Stimulated activated CD4-positive, alpha-beta T cell treated with anti-CD3 and anti-CD28 coated beads, TNF-alpha, amount 100 ng/mL, for 1 hour (primary cell): Measurements from ENCODE around the gene BRWD1.
A peak's percentile ranks its signal among the peaks of the same experiment; 100 is the strongest.

Experiments
- DNase-seq, 3 donors: peaks; one replicate each; pipeline ENCODE4 v3.0.0-alpha.2; 2020; ENCODE audit warnings: low read depth in 3 of 3, low spot score in 1 of 3

BRWD1 gene

DNA sequence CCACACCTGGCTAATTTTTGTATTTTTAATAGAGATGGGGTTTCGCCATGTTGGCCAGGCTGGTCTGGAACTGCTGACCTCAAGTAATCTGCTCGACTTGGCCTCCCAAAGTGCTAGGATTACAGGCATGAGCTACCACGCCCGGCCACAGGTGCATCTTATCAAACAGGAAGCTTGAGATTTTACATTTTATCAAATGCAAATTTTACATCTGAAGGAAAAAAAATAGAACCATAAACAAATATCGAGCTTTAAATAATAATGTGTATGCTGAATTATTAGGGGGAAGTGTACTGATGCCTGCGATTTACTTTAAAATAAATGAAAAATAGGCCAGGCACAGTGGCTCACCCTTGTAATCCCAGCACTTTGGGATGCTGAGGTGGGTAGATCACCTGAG is 16.6 kb upstream of the BRWD1 start:
- DNase-seq = no peak

GRCh38 chr21:39327727-39328126 is 14.3 kb upstream of the BRWD1 start:
- no peak for DNase-seq

DNA sequence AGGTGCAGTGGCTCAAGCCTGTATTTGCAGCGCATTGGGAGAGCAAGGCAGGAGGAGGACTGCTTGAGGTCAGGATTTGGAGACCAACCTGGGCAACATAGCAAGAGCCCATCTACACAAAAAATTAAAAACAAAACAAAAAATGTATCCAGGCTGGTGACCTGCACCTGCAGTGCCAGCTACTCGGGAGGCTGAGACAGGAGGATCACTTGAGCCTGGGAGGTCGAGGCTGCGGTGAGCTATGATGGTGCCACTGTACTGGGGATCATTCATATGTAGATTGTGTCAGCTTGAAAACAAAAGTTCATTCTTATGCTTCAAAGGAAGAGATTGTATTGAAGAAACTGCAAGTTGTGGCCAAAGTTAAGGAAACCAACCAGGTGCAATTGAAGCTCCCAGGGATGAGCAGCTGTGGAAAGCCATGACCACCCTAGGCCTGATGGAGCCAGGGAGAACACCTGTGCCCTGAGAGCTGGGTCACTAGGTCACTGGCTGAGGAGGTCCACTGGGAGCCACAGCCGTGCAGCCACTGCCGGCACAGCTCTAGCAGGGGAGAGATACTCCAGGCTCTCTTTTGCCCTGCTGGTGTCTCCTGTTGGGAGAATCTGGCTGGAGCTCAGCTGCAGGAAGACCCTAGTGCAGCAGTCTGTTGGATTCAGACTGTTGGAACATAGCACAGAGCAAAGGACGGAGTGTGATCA is 13.3 kb upstream of the BRWD1 start:
- no peak for DNase-seq

DNA sequence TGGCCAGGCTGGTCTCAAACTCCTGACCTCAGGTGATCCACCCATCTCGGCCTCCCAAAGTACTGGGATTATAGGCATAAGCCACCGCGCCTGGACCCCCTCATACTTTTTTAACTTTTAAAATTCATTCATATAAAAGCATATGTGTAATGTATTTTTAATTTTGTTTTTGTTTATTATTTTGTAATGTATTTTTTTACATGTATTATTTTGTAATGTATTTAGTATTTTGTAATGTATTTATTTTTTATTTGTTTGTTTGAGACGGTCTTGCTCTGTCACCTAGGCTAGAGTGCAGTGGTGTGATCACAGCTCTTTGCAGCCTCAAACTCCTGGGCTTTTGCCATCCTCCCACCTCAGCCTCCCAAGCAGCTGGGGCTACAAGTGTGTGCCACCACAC is 12.0 kb upstream of the BRWD1 start:
- DNase-seq = no peak

GRCh38 chr21:39321424-39321823 is 8.0 kb upstream of the BRWD1 start:
- no peak for DNase-seq

GRCh38 chr21:39319814-39320332 is 6.4 kb upstream of the BRWD1 start:
- DNase-seq = no peak

DNA sequence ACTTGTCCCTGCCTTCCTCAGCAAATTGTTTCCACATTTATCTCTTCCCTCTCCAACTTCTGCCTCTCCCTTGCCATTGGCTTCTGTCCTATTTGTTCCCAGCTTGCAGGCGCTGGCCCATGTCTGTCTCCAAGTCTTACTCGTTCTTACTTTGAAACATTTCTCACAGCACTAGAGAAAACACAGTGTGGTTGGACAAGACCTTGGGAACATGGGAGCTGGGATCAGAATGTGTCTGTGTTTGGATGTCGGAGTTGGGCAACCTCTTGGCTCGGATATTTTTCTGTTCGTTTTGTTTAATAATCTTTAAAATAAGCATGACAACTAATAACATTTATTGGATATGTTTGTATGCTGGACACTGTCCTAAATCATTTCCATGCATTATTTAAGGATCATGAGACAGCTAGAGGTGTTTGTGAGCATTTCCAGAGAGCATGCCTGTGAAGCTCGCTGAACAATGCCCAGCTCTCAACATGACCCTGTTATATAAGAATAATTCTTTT is 5.9 kb upstream of the BRWD1 start:
- no peak for DNase-seq

DNA sequence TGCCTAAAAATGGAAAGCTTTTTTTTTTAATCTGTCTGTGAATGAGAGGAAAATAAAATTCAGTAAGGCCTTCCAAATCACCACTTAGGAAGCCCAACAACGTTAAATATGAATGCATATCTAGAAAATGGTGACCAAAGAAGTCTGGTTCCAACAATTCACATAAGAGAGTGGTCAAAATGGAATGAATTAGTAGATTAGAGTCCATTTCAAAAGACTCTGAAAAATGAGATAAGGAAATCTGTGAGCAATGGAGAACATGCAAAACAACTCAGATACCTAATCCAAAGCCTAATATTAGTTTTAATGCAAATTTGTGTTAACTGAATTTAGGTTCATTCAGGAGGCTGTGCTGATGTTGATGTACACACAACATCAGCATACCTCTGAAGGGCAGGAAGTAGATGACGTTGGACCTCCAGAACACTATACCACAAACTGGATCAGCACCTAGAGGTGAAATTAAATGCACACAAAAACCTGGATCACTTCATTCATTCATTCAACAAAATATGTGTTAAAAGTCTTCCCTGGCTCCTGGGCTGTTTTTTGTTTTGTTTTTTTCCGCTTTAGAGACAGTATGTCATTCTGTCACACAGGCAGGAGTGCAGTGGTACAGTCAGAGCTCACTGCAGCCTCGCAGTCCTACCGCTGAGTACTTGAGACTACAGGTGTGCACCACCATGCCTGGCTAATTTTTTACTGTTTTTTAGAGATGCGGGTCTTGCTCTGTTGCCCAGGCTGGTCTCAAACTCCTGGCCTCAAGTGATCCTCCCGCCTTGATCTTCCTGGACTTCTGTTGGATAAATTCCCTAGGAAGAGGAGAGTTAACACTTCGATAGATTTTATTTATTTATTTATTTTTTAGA is 4.9 kb upstream of the BRWD1 start:
- DNase-seq = no peak

DNA sequence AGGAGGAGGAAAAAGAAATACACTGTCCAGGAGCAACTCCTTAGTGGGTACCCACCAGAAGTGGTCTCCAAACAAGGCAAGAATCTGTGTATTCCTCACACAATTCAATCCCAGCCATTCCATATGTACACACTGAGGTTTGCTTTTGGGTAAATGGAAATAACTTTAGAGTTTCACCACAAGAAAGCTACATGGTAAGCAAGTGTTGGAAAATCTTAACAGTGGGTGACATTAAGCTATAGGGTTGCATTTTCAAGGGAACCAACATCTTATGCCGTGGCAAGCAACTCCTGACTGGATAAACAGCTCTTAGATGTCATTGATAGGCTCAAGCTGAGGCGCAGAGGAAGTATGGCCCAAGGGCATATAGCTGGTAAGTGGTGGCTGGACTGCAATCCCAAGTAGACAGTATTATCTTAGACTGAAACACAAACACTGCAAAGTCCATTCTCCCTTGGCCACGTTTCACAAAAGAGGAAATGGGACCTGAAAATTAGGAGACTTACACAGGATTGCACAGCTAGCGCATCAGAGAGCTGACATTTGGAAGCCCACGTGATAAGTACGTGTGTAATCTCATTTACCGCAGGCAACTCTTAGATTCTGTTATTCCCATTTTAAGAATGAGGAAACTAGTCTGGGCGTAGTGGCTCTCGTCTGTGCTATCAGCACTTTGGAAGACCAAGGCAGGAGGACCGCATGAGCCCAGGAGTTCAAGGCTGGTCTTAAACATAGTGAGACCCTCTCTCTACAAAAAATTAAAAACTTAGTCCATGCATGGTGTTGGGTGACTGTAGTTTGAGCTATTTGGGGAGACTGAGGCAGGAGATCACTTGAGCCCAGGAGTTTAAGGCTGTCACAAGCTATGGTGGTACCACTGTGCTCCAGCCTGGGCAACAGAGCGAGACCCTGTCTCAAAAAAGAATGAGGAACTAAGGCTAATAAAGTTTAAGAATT is 4.0 kb upstream of the BRWD1 start:
- DNase-seq = no peak

- DNase-seq = no peak
These were observed 3.3 kb upstream of the BRWD1 start for GRCh38 chr21:39316729-39317128.

DNA sequence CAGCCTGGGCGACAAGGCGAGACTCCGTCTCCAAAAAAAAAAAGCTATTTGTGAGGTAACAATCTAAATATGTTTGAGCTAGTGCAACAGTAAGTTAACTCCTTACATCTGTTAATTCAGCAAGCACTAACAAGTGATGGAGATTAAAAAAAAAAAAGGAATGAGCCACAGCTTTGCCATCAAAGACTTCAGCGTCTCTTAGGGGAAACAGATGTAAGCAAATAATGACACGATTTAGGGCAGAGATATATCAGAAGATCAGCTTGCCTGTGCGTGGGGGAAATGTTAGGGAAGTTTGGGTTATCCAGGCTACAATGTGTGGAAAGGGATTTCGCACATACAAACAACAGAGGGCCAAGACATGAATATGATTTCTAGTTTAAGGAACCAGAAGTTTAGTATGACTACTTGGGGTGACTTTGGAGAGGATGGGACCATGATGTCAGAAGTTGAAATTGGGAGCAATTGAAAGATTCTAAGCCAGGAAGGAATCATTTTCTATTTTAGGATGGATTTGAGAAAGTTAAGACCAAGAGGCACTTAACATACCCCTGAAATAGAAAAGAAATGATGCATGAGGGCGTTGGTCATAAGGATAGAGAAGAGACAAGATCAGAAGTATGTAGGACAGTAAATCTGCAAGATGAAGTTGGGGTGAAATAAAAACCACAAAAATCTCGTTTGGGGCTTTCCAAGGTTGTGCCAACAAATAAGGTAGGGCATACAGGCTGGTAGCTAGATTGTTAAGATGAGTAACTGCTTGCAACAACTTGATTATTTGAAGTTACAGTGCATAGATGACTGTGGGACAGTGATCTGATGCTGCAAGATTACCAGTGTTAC is 2.4 kb upstream of the BRWD1 start:
- no peak for DNase-seq

DNA sequence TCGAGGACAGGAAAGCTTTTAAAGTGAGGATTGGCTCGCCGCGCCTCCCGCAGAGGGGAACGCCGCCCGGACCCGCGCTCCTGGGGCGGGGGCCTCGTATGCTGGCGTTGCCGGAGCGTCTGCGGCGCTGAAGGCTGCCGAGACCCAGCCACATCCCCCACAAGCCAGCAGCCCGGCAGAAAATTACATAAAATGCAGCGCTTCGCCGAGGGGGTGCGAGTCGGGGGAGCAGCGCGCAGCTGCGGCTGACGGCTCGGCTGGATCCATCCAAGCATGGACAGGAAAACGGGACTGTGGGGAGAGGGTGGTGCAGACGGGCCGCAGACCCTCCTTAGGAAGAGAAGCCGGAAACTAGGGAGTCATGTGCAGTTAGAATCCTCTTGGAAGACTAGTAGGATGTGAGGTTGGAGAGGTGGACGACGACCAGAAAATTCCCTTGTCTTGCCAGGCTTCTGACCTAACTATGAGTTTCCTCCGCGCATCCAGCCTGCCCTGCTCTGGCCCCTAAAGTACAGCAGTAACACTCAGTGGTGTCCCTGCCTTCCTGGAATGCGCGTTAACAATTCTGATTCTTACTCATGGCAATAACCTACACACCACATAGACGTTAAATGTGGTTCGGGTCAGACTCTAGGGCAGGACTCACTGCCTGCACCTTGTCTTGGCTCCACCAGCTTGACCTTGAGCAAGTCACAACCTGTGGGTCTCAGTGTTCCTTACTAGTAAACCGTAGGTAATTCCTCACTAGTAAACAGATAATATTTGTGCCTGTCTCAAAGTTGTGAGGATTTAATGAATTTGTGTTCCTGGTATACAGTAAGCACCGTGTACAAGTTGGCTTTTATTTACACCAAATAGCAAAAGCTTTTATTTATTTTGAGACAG is 953 bp upstream of the BRWD1 start:
- peak in 2 of 3 donors; percentile 8 to 25 for DNase-seq

- no peak for DNase-seq
These were observed 326 bp downstream of the BRWD1 start for GRCh38 chr21:39313042-39313570.

DNA sequence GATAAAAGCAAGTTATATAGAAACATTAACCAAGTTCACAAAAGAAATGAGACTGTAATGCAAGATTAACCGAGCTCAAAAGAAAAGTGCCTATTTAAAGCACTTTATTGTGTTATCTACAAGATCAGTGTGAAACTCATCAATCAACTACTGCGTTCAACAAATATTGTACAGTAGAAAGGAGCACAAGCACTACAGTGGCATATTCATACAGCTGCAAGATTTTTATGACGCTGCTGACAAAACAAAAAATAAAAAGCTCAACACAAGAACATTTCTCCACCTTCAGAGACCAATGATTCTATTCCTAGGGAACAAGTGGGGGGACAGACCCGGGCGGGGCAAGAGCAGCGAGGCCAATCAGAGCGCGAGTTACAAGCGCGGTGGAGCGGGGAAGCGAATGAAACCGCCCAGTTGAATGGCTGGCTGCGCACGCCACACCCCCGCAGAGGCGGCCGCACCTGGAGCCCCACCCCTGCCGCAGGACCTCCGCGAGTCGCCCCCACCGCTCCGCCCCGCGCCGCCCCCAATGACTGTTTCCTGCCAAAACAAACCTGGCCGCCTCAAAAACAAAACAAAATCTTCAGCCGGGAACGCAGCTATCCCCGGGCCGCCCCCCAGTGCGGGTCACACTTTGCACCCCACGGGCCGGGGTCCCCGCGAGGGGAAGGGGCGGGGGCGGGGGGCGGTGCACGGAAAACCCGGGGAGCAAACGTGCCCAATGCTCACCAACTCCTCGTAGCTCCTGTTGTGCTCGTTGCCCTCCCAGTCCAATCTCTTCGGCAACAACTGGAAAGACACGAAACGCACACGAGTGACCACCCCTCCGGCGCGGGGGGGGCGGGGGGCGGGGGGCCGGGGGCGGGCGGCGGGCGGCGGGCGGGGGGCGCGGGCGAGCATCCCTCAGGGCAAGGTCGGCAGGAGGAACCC is 1.1 kb downstream of the BRWD1 start:
- peak; percentile 85 to 95 (median 92) for DNase-seq

DNA sequence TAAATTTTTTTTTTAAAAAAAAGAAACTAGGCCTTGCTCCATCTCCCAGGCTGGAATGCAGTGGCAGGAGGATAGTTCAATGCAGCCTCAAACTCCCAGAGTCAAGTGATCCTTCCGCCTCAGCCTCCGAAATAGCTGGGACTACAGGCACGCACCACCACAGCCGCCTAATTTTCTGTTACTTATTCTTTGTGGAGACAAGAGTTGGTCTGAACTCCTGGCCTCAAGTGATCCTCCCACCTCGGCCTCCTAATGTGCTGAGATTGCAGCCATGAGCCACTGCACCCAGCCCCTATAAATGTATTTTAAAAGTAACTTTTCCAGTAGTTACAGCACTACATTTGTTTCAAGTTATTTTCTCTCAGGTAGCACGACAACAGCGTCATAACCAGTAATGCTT is 2.3 kb downstream of the BRWD1 start:
- DNase-seq = no peak

DNA sequence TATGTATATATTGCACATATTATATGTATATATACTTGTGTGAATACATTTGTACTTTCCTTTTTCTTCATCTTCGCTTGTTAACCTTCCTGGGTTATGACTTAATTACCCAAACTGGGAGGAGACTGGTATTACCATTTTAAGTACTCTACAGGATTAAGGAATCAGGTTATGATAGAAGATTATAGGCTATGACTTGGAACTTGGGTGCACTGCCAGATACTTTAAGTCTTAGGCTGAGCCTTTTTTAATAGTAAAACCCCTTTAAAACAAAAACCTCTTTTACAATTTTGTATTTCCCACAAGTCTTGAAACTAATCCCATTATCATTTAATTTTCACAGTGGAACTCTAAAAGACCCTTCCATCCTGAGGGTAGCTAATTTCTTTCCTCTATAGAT is 6.0 kb downstream of the BRWD1 start:
- DNase-seq = no peak

DNA sequence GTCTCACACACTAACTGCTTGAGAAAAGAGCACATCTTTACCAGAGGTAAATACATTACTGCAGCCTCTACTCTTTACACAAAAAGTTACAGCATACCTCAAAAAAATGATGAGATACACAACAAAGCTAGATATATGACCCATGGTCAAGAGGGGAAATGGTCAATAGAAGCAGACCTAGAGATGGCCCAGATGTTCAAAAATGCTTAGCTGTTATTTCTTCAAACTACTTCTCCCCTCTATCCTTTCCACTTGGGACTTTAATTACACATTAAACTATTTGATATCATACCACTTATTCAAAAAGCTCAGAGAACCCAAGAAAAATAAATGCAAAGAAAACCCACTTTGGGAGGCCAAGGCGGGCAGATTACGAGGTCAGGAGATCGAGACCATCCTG is 12.8 kb downstream of the BRWD1 start:
- no peak for DNase-seq

GRCh38 chr21:39296891-39297290 is 16.5 kb downstream of the BRWD1 start:
- DNase-seq = no peak
